H9 (cell line): ENCODE results near the gene FASTK. TPM values are rescaled to one million over a fixed set of nuclear protein-coding genes. Genes with fewer than 3 reads are reported as not detected.

Experiments
- DNase-seq: peaks from one replicate; pipeline ENCODE4 v3.0.0-alpha.2; 2017
- H2AFZ ChIP-seq: one replicate; pipeline ENCODE4 v1.6.1; 2013; ENCODE audit warnings: mild to moderate bottlenecking, low read length, control low read depth, moderate library complexity
- H2AK5ac ChIP-seq: 2 replicates; pipeline ENCODE4 v1.6.1; 2013; ENCODE audit warnings: low read length, control low read depth, mixed read lengths; ENCODE audit not compliant: insufficient read length
- H2BK120ac ChIP-seq: one replicate; pipeline ENCODE4 v1.6.1; 2013; ENCODE audit warnings: low read depth, mild to moderate bottlenecking, low read length, control low read depth, inconsistent platforms; ENCODE audit not compliant: poor library complexity, severe bottlenecking
- H2BK12ac ChIP-seq: 2 replicates; pipeline ENCODE4 v1.6.1; 2013; ENCODE audit warnings: low read length, control low read depth, mixed read lengths, low read depth; ENCODE audit not compliant: insufficient read length
- H2BK15ac ChIP-seq: 2 replicates; pipeline ENCODE4 v1.6.1; 2013; ENCODE audit warnings: low read depth, low read length, control low read depth
- H2BK20ac ChIP-seq: one replicate; pipeline ENCODE4 v1.6.1; 2013; ENCODE audit warnings: low read depth, mild to moderate bottlenecking, low read length, control low read depth, inconsistent platforms; ENCODE audit not compliant: poor library complexity, severe bottlenecking
- H2BK5ac ChIP-seq: 2 replicates; pipeline ENCODE4 v1.6.1; 2013; ENCODE audit warnings: low read length, control low read depth, mixed read lengths; ENCODE audit not compliant: insufficient read length
- H3K14ac ChIP-seq: 2 replicates; pipeline ENCODE4 v1.6.1; 2013; ENCODE audit warnings: low read length, control low read depth; ENCODE audit not compliant: insufficient read depth
- H3K18ac ChIP-seq: 2 replicates; pipeline ENCODE4 v1.6.1; 2013; ENCODE audit warnings: low read depth, mild to moderate bottlenecking, mixed read lengths, low read length, control low read depth; ENCODE audit not compliant: insufficient read length
- H3K23ac ChIP-seq: 2 replicates; pipeline ENCODE4 v1.6.1; 2013; ENCODE audit warnings: low read length, control low read depth, mixed read lengths, low read depth; ENCODE audit not compliant: insufficient read length
- H3K23me2 ChIP-seq: 2 replicates; pipeline ENCODE4 v1.6.1; 2013; ENCODE audit warnings: low read depth, mild to moderate bottlenecking, mixed read lengths, low read length, control low read depth; ENCODE audit not compliant: insufficient read length, poor library complexity, severe bottlenecking
- H3K27ac ChIP-seq: 2 replicates; pipeline ENCODE4 v1.5.1; 2013; ENCODE audit warnings: low read length, control low read depth, mixed read lengths, low read depth; ENCODE audit not compliant: insufficient read length
- H3K27me3 ChIP-seq: 2 replicates; pipeline ENCODE4 v1.6.1; 2013; ENCODE audit warnings: low read length, control low read depth, inconsistent platforms; ENCODE audit not compliant: insufficient read depth
- H3K4ac ChIP-seq: 2 replicates; pipeline ENCODE4 v1.6.1; 2013; ENCODE audit warnings: low read depth, mild to moderate bottlenecking, control low read depth, inconsistent platforms, low read length, moderate library complexity
- H3K4me1 ChIP-seq: 2 replicates; pipeline ENCODE4 v1.6.1; 2013; ENCODE audit warnings: low read length, control low read depth, inconsistent platforms; ENCODE audit not compliant: insufficient read depth
- H3K4me2 ChIP-seq: 2 replicates; pipeline ENCODE4 v1.6.1; 2013; ENCODE audit warnings: low read length, control low read depth, mixed read lengths; ENCODE audit not compliant: insufficient read length, insufficient read depth
- H3K56ac ChIP-seq: 2 replicates; pipeline ENCODE4 v1.6.1; 2013; ENCODE audit warnings: low read depth, mild to moderate bottlenecking, mixed read lengths, low read length, control low read depth; ENCODE audit not compliant: insufficient read length
- H3K79me1 ChIP-seq: 2 replicates; pipeline ENCODE4 v1.6.1; 2013; ENCODE audit warnings: low read depth, mild to moderate bottlenecking, moderate library complexity, low read length, control low read depth, inconsistent platforms; ENCODE audit not compliant: insufficient read depth, poor library complexity, severe bottlenecking
- H3K79me2 ChIP-seq: 2 replicates; pipeline ENCODE4 v1.6.1; 2013; ENCODE audit warnings: low read length, control low read depth, inconsistent platforms; ENCODE audit not compliant: insufficient read depth
- H3K9ac ChIP-seq: 2 replicates; pipeline ENCODE4 v1.6.1; 2013; ENCODE audit warnings: low read length, control low read depth, mixed read lengths; ENCODE audit not compliant: insufficient read length; ENCODE audit errors: extremely low read depth
- H3K9me3 ChIP-seq: one replicate; pipeline ENCODE4 v1.6.1; 2013; ENCODE audit warnings: low read depth, low read length, inconsistent platforms; ENCODE audit not compliant: control insufficient read depth
- H3T11ph ChIP-seq: one replicate; pipeline ENCODE4 v1.6.1; 2013; ENCODE audit warnings: mild to moderate bottlenecking, low read length, control low read depth, inconsistent platforms
- H4K20me1 ChIP-seq: one replicate; pipeline ENCODE4 v1.6.1; 2013; ENCODE audit not compliant: control insufficient read depth, insufficient read length, insufficient read depth
- H4K5ac ChIP-seq: 2 replicates; pipeline ENCODE4 v1.6.1; 2013; ENCODE audit warnings: low read depth, mild to moderate bottlenecking, mixed read lengths, low read length, control low read depth; ENCODE audit not compliant: insufficient read length
- H4K8ac ChIP-seq: replicated peaks from 2 replicates; pipeline ENCODE4 v1.6.1; 2013; ENCODE audit warnings: low read length, control low read depth, mixed read lengths, low read depth; ENCODE audit not compliant: insufficient read length
- H4K91ac ChIP-seq: 2 replicates; pipeline ENCODE4 v1.6.1; 2013; ENCODE audit warnings: low read depth, mild to moderate bottlenecking, moderate library complexity, mixed read lengths, low read length, control low read depth; ENCODE audit not compliant: insufficient read length
- H3K27ac Mint-ChIP-seq, 3 experiments: 2 replicates in 2 of 3; 3 replicates in 1 of 3; pipeline ENCODE4 v1.8.0; 2020 to 2021; ENCODE audit warnings: mixed read lengths in 3 of 3, mild to moderate bottlenecking in 1 of 3, moderate library complexity in 1 of 3
- H3K27me3 Mint-ChIP-seq: 2 replicates; pipeline ENCODE4 v1.8.0; 2021; ENCODE audit warnings: low read depth, mild to moderate bottlenecking, moderate library complexity, mixed read lengths
- H3K36me3 Mint-ChIP-seq, 3 experiments: 2 replicates in 2 of 3; 3 replicates in 1 of 3; pipeline ENCODE4 v1.8.0; 2020 to 2021; ENCODE audit warnings: low read depth in 3 of 3, mixed read lengths in 3 of 3; ENCODE audit not compliant: insufficient read depth in 1 of 3
- H3K4me1 Mint-ChIP-seq, 2 experiments: 2 replicates each; pipeline ENCODE4 v1.8.0; 2020; ENCODE audit warnings: mixed read lengths in 2 of 2
- H3K4me3 Mint-ChIP-seq, 2 experiments: 2 replicates in 1 of 2; 3 replicates in 1 of 2; pipeline ENCODE4 v1.8.0; 2020 to 2021; ENCODE audit warnings: mild to moderate bottlenecking in 2 of 2, mixed read lengths in 2 of 2, moderate library complexity in 1 of 2
- H3K9me3 Mint-ChIP-seq, 2 experiments: 2 replicates in 1 of 2; 3 replicates in 1 of 2; pipeline ENCODE4 v1.8.0; 2020; ENCODE audit warnings: mild to moderate bottlenecking in 2 of 2, mixed read lengths in 2 of 2, moderate library complexity in 1 of 2
- WGBS: extraction: QIAGEN DNeasy Blood & Tissue Kit; methylation state at CpG from one replicate; pipeline ENCODE4 v1.1.7; 2013; ENCODE audit warnings: missing lambda C conversion rate, low lambda C conversion rate, mixed read lengths; ENCODE audit not compliant: insufficient read length; ENCODE audit errors: extremely low coverage; 5-methylcytosine and 5-hydroxymethylcytosine counted together
- total RNA-seq: library from RNA; stranded (reverse); gene quantifications from 2 replicates; pipeline ENCODE4 v1.2.1, GENCODE V29; 2021
- TF ChIP-seq, protein P1 (sequence below): fragments of 200-600 bp; sonication (generic); conservative IDR thresholded peaks from 3 replicates; pipeline ENCODE4 v1.8.0; 2021; ENCODE audit warnings: antibody characterized with exemption, mild to moderate bottlenecking

FASTK gene
- total RNA-seq, 1 experiment from 2014 or later, result 57.8 TPM

DNA sequence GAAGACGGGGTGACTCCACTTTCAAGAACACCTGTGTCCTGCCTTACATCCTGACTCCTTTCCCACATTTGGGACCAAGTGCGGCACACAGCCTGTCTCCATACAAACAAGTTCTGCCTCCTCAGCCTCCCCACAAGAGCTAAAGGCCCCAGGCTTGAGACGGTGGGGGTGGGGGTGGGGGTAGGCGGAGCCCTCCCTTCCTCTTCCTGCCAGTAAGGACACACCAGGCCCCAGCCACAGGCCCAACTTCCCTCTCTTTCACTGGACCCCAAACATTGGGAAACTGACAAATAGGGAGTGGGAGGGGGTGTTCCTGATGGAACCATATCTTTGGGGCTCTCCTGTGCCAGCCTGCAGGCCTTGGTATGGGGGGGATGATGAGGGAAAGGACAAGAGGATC is 27.5 kb downstream of the FASTK start:
- peaks cover 6% of the 10 kb centered on the region; the same call in 1 of the 2 replicates for H3K27me3 ChIP-seq
- H3K4me2 ChIP-seq, result no peak overlapping the region
- no CpG with 5 or more reads among the region's 4 CpGs for WGBS
- H2BK20ac ChIP-seq, result no peak overlapping the region
- peaks cover 9% of the 10 kb centered on the region for H3K23me2 ChIP-seq
- no peak overlapping the region for H4K8ac ChIP-seq
- Mint-ChIP-seq H3K4me3 (no peak overlapping the region), H3K27me3 (peaks cover 64% of the 10 kb centered on the region), H3K36me3 (peaks cover 0 to 11% (median 0%) of the 10 kb centered on the region in 3 experiments; a peak in 3 of 7 replicates), H3K9me3 (no peaks in the 10 kb centered on the region; a peak in 1 of 5 replicates), H3K27ac (no peak overlapping the region), H3K4me1 (peaks cover 14 to 18% of the 10 kb centered on the region in 2 experiments)
- no peak overlapping the region for H3K27ac ChIP-seq
- no peak overlapping the region for H2BK12ac ChIP-seq
- H2BK5ac ChIP-seq, result no peak overlapping the region
- H3K9me3 ChIP-seq, result no peaks in the 10 kb centered on the region
- no peak overlapping the region for H2AFZ ChIP-seq
- H2BK15ac ChIP-seq, result no peak overlapping the region
- no peak overlapping the region for H3K4ac ChIP-seq
- H3T11ph ChIP-seq, result no peak overlapping the region
- H3K56ac ChIP-seq, result no peak overlapping the region
- no peaks in the 10 kb centered on the region for H4K20me1 ChIP-seq
- no peak overlapping the region for H3K14ac ChIP-seq
- H3K18ac ChIP-seq, result no peak overlapping the region
- H3K79me2 ChIP-seq, result no peaks in the 10 kb centered on the region
- H3K79me1 ChIP-seq, result no peaks in the 10 kb centered on the region
- H3K9ac ChIP-seq, result no peak overlapping the region
- H2AK5ac ChIP-seq, result no peak overlapping the region
- DNase-seq, result no peak
- no peak overlapping the region for H2BK120ac ChIP-seq
- H4K5ac ChIP-seq, result no peak overlapping the region
- no peak overlapping the region for H4K91ac ChIP-seq
- TF ChIP-seq, protein P1, sequence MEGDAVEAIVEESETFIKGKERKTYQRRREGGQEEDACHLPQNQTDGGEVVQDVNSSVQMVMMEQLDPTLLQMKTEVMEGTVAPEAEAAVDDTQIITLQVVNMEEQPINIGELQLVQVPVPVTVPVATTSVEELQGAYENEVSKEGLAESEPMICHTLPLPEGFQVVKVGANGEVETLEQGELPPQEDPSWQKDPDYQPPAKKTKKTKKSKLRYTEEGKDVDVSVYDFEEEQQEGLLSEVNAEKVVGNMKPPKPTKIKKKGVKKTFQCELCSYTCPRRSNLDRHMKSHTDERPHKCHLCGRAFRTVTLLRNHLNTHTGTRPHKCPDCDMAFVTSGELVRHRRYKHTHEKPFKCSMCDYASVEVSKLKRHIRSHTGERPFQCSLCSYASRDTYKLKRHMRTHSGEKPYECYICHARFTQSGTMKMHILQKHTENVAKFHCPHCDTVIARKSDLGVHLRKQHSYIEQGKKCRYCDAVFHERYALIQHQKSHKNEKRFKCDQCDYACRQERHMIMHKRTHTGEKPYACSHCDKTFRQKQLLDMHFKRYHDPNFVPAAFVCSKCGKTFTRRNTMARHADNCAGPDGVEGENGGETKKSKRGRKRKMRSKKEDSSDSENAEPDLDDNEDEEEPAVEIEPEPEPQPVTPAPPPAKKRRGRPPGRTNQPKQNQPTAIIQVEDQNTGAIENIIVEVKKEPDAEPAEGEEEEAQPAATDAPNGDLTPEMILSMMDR, result no peak
- H3K23ac ChIP-seq, result no peak overlapping the region
- no peaks in the 10 kb centered on the region for H3K4me1 ChIP-seq
